IPS-NIHi7 (cell line): ENCODE results near the gene SNCAIP.
"Not testable (repeated sequence)": the region's sequence is repeated elsewhere in the genome, so short reads cannot be mapped to it uniquely, and the experiment has no call there.

Experiments used
- DNase-seq: peaks from one replicate; pipeline ENCODE4 v3.0.0; 2012; ENCODE audit warnings: mixed read lengths; ENCODE audit errors: extremely low spot score

SNCAIP gene

DNA sequence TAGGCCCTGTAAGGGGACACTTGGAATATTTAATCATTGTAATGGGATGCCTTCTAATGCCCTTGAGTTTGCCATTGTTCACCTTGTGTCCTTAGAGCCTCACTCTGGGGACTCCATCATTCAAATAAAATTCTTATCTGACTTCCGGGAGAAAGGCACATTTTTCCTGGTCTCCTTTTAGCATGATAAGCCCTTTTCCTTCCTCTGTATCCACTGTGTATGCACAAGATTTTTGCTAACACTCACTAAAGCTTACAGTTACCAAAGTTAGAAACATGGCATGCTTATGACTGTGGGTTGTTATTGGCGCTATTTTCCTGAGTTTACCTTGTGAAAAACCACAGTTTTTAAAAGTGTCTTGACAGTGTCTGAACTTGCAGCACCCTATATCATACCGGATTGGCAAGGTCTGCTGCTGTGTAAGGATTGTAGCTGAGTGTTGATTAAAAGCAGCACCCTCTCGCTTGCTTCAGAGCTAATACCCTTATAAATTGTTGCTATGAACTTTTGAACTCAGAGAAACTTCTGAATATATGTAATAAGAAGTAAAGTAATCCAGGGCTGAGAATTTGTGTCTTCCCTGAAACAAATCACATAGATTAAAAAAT, 46.4 kb downstream of the SNCAIP start:
- DNase-seq = no peak

DNA sequence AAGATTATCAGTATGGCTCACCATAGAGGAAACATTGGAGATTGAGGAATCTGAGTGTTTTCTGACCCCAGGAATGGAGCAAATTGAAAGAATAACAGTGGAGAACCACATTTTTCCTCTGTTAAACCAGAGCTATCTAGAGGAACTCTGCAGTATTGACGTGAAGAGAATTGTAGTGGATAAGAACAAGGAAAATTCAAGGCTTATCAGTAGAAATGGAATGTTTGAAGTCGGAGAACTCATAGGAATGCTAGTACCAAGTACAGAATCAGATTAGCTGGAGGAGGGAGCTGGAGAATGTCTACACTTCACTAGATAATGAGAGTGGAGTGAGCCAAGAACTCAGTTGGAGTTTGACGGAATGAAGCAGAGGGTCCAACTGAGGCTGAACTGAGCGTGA, 50.3 kb downstream of the SNCAIP start:
- no peak for DNase-seq

DNA sequence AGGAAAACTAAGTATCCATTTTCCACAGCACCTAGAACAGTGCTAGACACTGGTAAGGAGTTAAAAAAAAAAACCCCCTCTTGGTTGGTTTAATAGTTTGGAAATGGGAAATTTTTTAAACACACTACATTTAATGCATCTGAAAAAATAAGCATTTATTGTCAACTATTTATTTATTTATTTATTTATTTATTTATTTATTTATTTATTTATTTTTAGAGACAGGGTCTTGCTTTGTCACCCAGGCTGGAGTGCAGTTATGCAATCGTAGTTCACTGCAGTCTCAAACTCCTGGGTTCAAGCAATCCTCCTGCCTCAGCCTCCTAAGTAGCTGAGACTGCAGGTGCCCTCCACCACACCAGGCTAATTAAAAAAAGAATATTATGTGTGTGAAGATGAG, 51.6 kb downstream of the SNCAIP start:
- DNase-seq = no peak

DNA sequence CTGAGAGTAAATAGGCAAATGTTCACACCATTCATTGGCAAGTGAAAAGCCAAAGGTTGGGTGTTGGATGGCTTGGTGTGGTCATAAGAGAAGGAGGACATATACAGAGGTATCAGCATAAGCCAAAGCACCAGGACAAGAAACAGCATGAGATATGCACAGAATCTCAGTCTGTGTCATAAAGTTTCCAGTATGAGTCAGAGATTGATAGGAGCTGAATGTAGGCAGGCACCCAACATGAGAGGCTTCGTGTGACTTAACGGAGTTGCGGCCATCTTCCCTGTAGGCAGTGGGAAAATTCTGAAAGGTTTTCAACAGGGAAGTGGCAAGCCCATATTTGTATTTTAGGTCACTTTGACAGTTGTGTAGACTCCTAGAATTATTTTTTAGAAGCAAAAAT, 54.5 kb downstream of the SNCAIP start:
- no peak for DNase-seq

DNA sequence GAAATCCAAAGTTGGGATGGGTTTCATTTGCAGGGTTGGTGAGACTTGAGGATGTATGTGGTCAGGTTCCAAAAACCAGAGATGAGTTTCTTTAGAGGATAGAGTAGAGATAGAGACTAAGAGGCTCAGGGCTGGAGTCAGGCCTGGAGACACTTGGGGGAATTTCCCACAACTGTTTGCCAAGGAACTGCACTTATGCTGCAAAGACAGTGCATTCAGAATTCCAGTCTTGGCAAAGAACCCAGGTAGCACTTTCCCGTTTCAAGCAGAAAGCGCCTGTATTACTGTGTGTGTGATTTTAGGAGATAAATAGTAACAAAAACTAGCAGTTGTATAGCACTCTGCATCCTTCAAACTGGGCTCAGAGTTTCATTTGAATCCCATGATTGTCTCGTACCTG, 55.4 kb downstream of the SNCAIP start:
- no peak for DNase-seq

DNA sequence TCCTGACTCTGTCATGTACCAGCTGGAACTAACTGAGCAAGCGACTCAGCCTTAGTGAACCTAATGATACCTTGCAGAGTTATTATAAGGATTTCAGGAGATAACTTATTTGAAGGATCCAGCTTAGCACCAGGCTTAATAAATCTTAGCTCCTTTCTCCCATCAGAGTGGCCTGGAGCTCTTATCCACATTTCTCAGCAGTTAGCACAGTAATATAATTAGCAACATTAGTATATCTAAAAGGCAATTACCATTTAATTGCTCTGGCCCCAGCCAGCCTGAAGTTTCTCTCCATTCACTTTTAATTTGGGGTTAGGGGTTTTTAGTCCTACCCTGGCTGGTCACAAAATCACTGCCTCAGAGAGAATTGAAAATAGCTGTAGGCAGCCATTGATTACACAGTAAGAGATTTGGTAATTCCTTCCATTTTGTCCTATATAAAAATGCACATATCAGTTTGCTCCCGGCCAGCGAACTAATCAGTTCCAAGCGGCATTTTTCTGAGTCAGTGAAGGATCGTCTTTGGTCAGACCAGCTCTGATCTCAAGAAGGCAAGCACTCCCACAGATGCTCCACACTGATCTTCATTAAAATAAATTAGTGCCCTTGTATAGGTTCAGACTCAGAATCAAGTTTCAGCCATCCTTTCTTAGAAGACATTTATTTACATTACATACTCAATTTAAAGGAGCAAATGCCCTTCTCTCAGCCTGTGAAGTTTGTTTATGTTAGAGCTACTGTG, 56.6 kb downstream of the SNCAIP start:
- DNase-seq = no peak

DNA sequence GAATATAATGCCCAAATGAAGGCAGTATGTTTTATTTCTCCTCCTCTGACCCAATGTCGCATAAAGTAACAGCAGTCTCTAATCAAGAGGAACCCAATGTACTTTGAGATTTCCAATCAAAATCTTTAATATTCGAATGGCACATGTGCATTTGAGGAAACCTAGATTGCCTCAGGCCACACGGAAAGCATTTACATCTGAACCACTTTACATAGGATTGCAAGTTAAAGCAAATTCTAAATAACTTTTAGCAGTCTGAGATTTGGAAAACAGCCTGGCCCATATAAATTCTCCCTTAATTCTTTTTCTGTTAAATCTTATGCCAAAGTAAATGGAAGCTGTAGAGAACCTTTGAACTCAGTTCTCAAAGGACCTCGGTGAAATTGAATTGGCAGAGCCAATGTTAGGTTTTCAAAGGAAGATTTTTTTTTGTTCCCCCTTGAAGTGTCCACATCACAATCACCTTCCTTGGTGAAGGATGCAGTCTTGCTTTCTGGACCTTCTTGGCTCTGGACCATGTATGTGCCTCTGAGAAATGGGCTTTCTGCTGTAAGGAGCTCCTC, 57.3 kb downstream of the SNCAIP start:
- DNase-seq = no peak

DNA sequence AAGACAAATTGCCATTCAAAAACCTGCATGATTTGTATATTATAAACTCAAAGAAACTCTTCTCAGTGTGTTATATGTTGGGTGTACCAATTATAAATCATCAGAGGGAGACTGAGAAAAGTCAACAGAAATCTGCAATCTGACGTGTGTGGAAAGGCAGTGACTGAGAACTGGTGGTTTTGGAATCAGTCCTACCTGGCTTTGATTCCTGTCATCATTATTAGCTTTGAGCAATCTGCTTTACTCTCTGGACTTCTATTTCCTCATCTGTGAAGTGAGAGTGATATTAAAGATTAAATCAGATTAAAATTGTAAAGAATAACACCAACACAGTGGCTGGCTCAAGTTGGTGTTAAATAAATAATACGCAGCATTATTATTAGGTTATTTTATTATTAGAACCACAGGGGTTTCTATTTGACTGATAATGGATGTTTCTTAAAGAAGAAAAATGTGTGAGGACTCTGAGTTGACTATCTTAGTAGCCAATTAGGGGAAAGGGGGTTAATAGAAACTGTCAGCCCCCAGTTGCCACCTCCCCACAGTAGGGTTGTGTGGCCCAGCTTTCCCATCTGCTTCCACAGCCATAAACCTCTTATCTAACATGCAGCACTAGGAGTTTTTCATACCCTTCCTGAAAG, 59.6 kb downstream of the SNCAIP start:
- DNase-seq = no peak

DNA sequence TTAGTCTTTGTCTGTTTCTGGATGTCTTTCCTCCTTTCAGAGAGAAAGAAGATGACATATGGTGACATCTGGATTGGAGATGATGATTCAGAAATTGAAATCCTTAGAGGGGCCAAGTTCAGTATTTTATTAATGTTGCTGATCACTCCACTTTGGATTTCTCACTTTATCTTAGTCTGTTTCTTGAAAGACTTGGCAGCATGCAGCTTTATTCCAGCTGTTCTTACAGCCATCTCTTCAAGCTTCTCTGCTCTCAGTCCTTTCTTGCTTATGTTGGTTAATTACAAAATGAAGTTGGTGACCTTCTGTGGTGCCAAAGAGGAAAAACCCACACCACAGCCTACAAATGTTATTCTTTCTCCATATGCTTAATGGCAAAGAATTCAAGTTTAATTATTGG, 62.1 kb downstream of the SNCAIP start:
- no peak for DNase-seq

DNA sequence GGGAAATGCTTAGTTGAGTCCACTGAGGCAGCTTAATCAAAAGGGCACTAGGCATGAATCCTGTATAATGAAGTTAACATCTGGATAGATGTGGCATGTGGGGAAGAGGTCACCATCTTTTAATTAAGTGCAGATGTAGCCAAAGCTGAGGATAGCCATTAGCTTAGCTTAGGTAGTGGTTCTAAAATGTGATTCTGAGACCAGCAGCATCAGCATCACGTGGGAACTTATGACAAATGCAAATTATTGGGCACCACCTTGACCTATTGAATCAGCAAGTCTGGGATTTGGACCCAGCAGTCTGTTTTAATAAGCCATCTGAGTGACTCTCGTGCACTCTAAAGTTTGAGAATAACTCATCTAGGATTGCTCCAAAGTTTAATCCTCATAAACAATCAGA, 63.8 kb downstream of the SNCAIP start:
- no peak for DNase-seq

DNA sequence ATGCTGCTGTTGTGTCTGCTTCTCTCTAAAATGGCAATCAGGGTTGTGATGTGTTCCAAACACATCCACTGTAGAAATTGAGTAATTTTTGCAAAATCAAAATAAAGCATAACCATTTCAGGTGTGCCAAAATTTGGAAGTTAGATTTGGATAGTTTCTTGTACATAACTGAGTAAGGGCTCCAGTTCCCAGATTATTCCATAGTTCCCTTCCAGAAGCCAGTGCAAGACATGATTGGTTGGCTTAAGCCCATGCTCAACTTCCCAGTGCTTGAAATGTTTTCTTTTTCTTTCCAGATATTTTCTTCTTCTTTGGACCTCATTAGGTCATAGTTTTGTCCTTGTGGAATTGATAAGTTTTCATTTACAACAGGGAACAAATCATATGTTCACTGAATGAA, 64.2 kb downstream of the SNCAIP start:
- DNase-seq = no peak

DNA sequence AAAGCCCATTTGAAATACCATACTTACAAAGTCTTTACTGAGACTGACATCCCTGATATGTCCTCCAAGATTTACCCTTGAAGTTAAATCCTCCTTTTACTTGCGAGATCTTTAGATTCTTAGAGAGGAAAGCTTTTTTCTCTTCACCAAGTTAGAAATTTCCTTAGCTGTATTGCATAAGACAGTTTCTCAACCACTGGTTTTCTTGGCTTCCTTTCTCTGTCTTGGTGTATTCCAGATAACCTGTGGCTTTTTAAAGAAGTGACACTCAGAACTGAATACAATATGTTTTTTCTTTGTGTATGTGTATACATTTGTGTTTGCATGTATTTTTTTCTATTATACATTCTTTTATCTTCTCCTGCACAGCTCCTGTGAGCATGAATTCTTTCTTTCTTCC, 65.0 kb downstream of the SNCAIP start:
- no peak for DNase-seq

DNA sequence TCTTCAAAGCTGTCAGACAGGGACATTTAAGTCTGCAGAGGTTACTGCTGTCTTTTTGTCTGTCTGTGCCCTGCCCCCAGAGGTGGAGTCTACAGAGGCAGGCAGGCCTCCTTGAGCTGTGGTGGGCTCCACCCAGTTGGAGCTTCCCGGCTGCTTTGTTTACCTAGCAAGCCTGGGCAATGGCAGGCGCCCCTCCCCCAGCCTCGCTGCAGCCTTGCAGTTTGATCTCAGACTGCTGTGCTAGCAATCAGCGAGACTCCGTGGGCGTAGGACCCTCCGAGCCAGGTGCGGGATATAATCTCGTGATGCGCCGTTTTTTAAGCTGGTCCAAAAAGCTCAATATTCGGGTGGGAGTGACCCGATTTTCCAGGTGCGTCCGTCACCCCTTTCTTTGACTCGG, 70.9 kb downstream of the SNCAIP start:
- not testable (repeated sequence) for DNase-seq

DNA sequence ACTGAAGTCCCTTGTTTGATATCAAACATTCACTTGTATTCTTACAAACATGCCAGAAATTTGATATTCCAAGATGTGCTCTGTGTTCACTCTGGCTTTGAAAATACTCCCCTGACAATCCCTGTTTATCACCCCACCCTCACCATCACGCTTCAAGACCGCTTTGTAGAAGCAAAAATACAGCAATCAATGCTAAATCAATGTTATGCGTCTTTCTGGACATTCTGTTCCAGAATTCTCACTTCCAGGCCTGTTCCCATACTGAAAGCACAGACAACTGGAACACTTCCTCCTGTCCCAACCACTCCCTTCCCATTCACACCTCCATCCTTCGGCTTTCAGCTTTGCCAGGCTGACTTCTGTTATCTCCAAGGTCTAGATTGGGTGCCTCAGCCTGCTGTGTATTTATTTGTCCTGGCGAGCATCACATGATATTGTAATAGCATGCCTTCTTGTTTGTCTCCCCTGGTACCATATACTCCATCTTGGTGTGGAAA, 72.8 kb downstream of the SNCAIP start:
- DNase-seq = no peak

DNA sequence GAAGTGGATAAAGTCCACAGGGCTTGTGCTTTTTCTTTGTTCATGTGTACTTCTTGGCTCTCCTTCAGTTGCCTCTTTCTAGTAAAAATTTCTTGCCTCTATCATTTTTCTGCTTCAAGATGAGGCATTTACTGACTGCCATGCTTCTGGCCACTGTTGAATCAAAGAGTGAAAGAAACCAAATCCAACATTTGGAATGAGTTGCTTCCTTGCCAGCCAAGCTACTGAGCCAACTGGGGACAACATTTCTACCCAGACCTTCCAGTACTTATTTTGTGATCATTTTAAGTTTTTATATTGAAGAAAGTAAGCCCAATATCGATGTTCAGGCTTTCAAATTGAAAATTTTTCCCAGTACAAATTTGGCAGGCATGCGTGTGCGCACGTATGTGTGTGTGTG, 73.2 kb downstream of the SNCAIP start:
- DNase-seq = no peak

DNA sequence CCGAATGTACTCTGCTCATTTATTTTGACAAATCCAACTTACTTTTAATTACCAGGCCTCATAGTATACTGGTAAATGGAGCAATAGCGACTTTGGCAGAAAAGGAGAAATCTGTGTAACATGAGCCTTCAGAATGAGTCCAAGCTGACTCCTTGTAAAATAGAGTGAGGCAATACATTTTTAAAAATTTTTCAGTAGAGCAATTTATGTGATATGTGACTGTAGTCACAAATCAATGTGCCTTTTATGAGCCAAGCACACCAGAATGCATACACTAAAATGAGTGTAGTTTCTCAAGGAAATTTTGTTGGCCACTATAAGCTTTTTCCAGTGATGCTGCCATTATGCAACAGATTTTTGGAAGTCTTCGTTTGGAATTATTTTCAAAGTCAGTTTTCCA, 73.8 kb downstream of the SNCAIP start:
- DNase-seq = no peak

DNA sequence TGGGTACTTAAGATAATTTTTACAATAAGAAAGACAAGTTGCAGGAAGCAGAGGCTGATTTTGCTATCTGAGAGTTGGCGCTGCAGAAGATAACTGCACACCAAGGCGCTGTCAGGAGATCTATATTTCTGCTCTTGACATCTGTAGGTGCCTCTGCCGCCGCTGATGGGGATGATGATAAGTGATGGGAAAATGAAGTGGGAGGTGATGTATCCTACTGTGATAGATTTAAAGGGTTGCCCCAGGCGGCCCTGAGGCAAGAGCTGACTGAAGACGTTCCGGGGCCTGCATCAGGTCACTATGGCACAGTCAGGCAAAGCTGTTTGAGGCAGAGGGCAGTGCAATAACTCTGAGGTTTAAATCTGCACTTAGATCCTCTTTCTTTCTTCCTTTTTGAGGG, 78.1 kb downstream of the SNCAIP start:
- DNase-seq = no peak

DNA sequence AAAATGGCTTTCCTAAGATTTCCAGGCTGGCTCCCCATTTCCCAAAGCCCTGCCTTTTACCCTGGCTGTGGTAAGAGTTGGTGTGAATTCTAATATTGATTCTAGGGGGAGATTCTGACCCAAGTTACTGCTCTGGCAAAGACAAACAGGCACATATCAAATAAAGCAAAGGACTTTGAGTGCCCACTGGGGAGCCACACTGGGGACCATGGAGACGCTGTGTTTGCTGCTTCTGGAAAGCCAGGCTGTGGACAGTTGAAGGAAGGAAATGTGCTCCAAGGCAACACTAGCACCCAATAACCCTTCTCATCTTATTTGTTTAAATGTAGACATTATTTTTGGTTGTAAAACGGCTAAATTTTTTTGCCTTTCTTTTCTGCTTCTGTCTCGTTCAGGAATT, 78.7 kb downstream of the SNCAIP start:
- no peak for DNase-seq

DNA sequence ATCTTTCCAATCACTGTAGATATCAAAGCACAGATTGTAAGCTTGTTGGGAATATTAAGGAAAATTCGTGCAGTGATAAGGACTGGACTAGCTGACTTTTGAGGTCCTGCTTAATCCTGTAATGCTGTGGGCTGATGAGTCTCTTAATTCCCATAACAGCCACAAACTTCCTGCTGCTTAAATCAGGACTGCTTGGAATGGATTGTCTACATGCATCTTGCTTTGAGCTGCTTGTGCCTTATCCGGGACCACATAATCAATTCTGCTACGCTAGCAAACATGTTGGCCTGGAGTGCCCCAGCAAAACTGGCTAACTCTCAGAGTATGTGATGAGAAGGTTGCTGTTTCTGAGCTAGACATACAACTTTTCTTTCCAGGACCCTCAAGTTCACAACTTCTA, 79.6 kb downstream of the SNCAIP start:
- DNase-seq = no peak

DNA sequence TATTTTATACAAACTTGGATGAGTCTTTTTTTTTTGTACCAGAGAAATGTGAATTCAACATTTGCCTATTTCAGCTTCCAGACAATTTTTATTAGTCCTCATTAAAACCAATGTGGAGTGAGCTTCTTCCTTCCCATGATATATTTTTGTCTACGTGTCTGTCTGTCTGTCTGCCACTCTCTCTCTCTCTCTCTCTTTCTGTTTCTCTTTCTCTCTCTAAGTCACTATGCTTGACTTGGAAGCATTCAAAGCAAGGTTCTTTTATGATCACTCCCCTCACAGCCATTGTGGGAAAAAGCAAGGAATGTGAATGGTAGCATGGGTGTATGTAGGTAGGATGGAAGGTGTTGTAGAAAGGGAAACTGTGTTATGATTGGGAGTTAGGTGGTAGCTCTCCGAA, 80.2 kb downstream of the SNCAIP start:
- DNase-seq = no peak

DNA sequence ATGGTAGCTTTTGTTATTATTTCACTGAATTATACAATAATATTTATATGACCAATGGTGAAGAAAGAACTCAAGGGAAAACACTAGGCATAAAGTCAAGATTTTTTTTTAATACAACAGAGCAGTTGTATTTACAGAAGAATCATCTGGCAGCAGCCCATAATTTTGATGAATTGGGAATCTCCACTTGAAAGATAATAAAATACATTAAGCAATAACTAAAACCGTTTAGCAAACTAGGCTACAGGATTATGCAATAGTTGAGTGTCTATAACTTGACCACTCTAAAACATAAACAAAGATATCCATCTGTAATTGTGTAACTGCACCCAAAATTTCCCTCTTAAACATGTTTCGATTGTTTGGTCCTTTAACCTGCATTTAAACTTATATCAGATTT, 80.8 kb downstream of the SNCAIP start:
- no peak for DNase-seq

DNA sequence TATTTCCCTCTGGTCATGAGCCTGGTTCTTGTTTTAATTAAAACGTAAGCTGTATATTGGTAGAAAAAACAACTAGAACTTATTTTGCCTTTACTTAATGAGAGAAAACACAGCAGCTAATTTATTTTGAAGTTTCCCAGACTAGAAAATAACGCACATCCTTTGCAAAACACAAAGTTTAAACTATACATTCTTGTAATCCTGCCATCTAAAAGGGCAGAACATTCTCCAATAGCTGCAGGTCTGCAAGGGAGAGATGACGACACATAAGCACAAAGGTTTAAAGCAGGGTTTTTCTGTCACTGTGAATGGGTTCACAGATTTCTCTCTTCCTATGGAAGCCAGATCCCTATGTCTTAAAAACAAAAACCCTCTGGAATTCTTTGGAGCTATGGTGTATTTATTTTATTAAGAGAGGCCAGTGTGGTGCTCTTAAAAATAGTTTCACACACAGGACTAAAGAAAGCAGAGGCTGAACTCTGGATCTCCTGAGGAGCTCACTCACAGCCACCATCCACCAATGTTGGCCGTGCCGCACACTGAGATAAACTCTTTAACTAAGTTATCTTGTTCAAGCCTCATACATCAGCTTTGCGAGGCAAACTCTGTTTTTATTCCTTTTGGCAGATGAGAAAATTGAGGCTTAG, 82.4 kb downstream of the SNCAIP start:
- DNase-seq = no peak
